ENCODE data around the gene HOXA3.

Gene HOXA3

DNA sequence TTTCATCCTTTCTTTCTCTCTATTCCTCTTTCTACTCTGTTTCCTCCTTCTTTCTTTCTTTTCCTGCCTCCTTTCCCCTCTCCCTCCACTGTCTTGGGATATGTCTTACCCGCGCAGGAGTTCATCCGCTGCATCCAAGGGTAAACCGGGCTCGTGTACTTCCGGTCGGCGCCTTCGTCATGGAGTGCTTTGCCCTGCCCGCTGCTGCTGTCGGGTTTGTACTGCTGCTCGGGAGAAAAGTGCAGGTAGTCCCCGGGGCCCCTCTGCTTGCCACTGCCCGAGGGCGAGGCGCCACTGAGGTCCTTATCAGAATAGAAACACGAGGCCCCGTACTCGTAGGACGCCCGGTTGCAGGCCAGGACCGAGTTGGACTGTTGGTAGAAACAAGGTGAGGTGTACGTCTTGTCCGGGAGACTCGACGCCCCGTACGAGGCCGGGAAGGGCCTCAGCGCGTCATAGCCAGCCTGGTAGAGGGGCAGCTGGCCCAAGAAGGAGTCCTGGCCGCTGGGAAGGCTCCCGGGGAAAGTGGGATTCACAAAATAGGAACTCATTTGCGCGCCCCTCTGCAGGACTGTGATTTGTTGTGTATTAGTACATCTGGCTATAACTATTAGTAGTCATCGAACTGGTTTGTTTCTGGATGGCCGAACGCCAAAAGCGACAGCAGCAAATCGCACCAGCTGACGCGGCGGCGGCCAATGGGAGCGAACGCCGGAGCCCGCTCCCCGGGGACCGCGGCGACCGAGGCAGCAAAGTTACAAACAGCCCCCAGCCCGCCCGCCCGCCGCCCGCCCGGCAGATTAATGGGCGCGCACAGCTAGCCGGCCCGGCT, 5.0 kb downstream of the HOXA3 start, which contains the start of gene HOXA6:
TSS of gene HOXA6 (minus strand) at position 576 of the 832 bp plus-strand sequence. CDS start at position 551, 25 bp downstream.
- Histone ChIP-seq H3K9ac (ENCODE audit: low read depth in 1 of 2, low read length in 2 of 2) (no peak within 1 kb of the TSS), H3K9me3 (ENCODE audit: control insufficient read depth in 1 of 2, low read length in 2 of 2) (no peaks in the 10 kb centered on the region), H3K4me1 (ENCODE audit: control insufficient read depth in 1 of 2, insufficient read depth in 2 of 2, low read length in 2 of 2) (peaks cover 28 to 44% of the 10 kb centered on the region in 2 donors), H3K27me3 (ENCODE audit: control insufficient read depth in 1 of 2, insufficient read depth in 2 of 2, low read length in 2 of 2) (peaks cover 87 to 89% of the 10 kb centered on the region in 2 donors), H3K27ac (ENCODE audit: low read depth, low read length) (peak within 1 kb of the TSS; percentile 37), H3K36me3 (ENCODE audit: control insufficient read depth in 1 of 2, insufficient read depth in 2 of 2, low read length in 2 of 2) (no peaks in the 10 kb centered on the region), H3K4me3 (ENCODE audit: low read depth in 1 of 2, low read length in 2 of 2) (peak within 1 kb of the TSS; percentile 17 to 36)

DNA sequence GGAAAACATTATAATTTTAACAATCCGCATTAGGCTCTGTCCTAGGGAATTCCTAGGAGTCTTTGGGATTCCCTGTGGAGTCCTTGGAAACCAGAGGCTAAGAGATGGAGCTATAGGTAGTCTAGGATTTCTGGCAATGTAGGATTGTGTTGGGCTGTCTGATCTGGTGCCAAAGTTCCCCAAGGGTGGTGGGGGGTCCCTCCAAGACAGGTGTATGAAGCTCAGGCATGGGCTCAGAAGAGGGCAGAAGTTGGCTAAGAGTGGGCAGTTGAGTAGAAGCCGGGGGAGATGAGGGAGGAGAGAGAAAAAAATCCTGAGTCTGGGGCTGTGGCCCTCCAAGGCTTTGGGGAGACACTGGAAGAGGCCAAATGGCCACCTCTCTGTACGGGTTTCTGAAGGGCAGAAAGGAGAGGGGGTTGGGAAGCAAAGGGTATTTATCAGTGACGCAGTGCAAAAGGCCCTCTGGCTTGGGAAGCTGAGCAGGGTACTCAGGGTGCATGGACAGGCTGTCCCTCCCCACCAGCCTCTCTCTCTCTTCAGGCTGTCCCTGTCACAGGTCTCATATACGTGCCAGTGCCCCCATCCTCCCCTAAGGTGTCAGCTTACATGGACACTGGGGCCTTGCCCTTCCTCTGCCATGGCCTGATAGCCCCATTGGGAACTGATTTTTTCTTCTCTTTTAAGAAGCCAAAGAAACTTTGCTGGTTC, 5.7 kb downstream of the HOXA3 start:
- Histone ChIP-seq H3K9me3 (ENCODE audit: control insufficient read depth in 1 of 2, low read length in 2 of 2) (no peaks in the 10 kb centered on the region), H3K4me1 (ENCODE audit: control insufficient read depth in 1 of 2, insufficient read depth in 2 of 2, low read length in 2 of 2) (peaks cover 22 to 36% of the 10 kb centered on the region in 2 donors), H3K9ac (ENCODE audit: low read depth in 1 of 2, low read length in 2 of 2) (no peak overlapping the region), H3K4me3 (ENCODE audit: low read depth in 1 of 2, low read length in 2 of 2) (no peak overlapping the region), H3K27ac (ENCODE audit: low read depth, low read length) (peak overlapping the region; percentile 37), H3K36me3 (ENCODE audit: control insufficient read depth in 1 of 2, insufficient read depth in 2 of 2, low read length in 2 of 2) (no peaks in the 10 kb centered on the region), H3K27me3 (ENCODE audit: control insufficient read depth in 1 of 2, insufficient read depth in 2 of 2, low read length in 2 of 2) (peaks cover 87 to 89% of the 10 kb centered on the region in 2 donors)

DNA sequence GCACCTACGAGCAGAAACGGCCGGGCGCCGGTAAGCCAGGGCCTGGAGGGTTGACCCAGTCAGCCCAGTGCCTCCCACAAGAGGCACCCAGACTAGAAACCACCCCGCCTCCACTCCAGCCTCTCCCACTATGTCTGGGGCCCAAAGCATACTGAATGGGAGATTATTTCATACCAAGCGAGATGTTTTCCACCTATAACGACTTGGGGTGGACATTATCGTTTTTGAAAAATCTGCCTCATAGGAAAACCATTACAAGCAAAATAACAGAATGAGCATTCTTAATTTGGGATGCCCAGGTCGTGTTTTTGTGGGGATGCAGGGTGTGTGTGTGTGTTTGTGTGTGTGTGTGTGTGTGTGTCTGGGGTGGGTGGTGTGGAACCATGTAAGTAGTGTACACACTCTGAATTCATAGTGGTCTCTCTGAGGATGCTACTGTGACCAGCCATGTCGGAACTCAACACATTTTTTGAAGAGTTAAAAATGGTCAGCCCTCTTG, 6.4 kb downstream of the HOXA3 start:
- Histone ChIP-seq H3K9ac (ENCODE audit: low read depth in 1 of 2, low read length in 2 of 2) (no peak overlapping the region), H3K4me1 (ENCODE audit: control insufficient read depth in 1 of 2, insufficient read depth in 2 of 2, low read length in 2 of 2) (peaks cover 15 to 30% of the 10 kb centered on the region in 2 donors), H3K27ac (ENCODE audit: low read depth, low read length) (no peak overlapping the region), H3K9me3 (ENCODE audit: control insufficient read depth in 1 of 2, low read length in 2 of 2) (no peaks in the 10 kb centered on the region), H3K4me3 (ENCODE audit: low read depth in 1 of 2, low read length in 2 of 2) (no peak overlapping the region), H3K27me3 (ENCODE audit: control insufficient read depth in 1 of 2, insufficient read depth in 2 of 2, low read length in 2 of 2) (peaks cover 85 to 89% of the 10 kb centered on the region in 2 donors), H3K36me3 (ENCODE audit: control insufficient read depth in 1 of 2, insufficient read depth in 2 of 2, low read length in 2 of 2) (no peaks in the 10 kb centered on the region)

- no peaks in the 10 kb centered on the region for H3K36me3 ChIP-seq (ENCODE audit: control insufficient read depth in 1 of 2, insufficient read depth in 2 of 2, low read length in 2 of 2)
- H3K4me3 ChIP-seq (ENCODE audit: low read depth in 1 of 2, low read length in 2 of 2): no peak overlapping the region
- H3K9ac ChIP-seq (ENCODE audit: low read depth in 1 of 2, low read length in 2 of 2): no peak overlapping the region
- H3K4me1 ChIP-seq (ENCODE audit: control insufficient read depth in 1 of 2, insufficient read depth in 2 of 2, low read length in 2 of 2): peaks cover 12 to 30% of the 10 kb centered on the region in 2 donors
- no peak overlapping the region for H3K27ac ChIP-seq (ENCODE audit: low read depth, low read length)
- H3K27me3 ChIP-seq (ENCODE audit: control insufficient read depth in 1 of 2, insufficient read depth in 2 of 2, low read length in 2 of 2): peaks cover 80 to 85% of the 10 kb centered on the region in 2 donors
- no peaks in the 10 kb centered on the region for H3K9me3 ChIP-seq (ENCODE audit: control insufficient read depth in 1 of 2, low read length in 2 of 2)
Observed at GRCh38 chr7:27145165-27145913, 7.0 kb downstream of the HOXA3 start.

DNA sequence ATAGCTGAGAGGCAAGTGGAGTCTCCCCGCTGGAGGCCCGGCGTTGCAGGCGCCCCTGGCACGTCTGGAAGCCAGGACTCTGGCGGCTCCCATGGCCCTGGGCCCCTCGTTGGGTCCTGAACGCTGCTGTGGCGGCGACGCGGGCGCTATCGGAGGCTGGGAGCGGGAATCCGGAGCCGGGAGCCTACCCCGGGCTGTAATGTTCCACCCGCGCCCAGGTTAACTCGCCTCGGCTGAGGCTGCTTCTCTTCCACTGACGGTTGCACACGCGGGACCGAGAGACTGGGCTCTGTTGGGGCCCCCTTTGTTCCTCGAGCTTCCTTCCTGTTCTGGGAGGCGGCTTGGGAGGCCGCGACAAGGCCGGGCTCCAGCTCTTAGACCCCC, 7.6 kb downstream of the HOXA3 start:
- H3K4me3 ChIP-seq (ENCODE audit: low read depth in 1 of 2, low read length in 2 of 2): peak overlapping the region in 1 of 2 donors; percentile 55
- no peaks in the 10 kb centered on the region for H3K36me3 ChIP-seq (ENCODE audit: control insufficient read depth in 1 of 2, insufficient read depth in 2 of 2, low read length in 2 of 2)
- no peaks in the 10 kb centered on the region for H3K9me3 ChIP-seq (ENCODE audit: control insufficient read depth in 1 of 2, low read length in 2 of 2)
- H3K9ac ChIP-seq (ENCODE audit: low read depth in 1 of 2, low read length in 2 of 2): no peak overlapping the region
- peaks cover 10 to 29% of the 10 kb centered on the region in 2 donors for H3K4me1 ChIP-seq (ENCODE audit: control insufficient read depth in 1 of 2, insufficient read depth in 2 of 2, low read length in 2 of 2)
- peaks cover 77 to 79% of the 10 kb centered on the region in 2 donors for H3K27me3 ChIP-seq (ENCODE audit: control insufficient read depth in 1 of 2, insufficient read depth in 2 of 2, low read length in 2 of 2)
- H3K27ac ChIP-seq (ENCODE audit: low read depth, low read length): no peak overlapping the region

- H3K4me1 ChIP-seq (ENCODE audit: control insufficient read depth in 1 of 2, insufficient read depth in 2 of 2, low read length in 2 of 2): peaks cover 10 to 29% of the 10 kb centered on the region in 2 donors
- H3K36me3 ChIP-seq (ENCODE audit: control insufficient read depth in 1 of 2, insufficient read depth in 2 of 2, low read length in 2 of 2): no peaks in the 10 kb centered on the region
- H3K4me3 ChIP-seq (ENCODE audit: low read depth in 1 of 2, low read length in 2 of 2): peak overlapping the region; percentile 55 to 71
- no peaks in the 10 kb centered on the region for H3K9me3 ChIP-seq (ENCODE audit: control insufficient read depth in 1 of 2, low read length in 2 of 2)
- no peak overlapping the region for H3K9ac ChIP-seq (ENCODE audit: low read depth in 1 of 2, low read length in 2 of 2)
- no peak overlapping the region for H3K27ac ChIP-seq (ENCODE audit: low read depth, low read length)
- peaks cover 73 to 74% of the 10 kb centered on the region in 2 donors for H3K27me3 ChIP-seq (ENCODE audit: control insufficient read depth in 1 of 2, insufficient read depth in 2 of 2, low read length in 2 of 2)
Observed at GRCh38 chr7:27143950-27144780, 8.2 kb downstream of the HOXA3 start.

DNA sequence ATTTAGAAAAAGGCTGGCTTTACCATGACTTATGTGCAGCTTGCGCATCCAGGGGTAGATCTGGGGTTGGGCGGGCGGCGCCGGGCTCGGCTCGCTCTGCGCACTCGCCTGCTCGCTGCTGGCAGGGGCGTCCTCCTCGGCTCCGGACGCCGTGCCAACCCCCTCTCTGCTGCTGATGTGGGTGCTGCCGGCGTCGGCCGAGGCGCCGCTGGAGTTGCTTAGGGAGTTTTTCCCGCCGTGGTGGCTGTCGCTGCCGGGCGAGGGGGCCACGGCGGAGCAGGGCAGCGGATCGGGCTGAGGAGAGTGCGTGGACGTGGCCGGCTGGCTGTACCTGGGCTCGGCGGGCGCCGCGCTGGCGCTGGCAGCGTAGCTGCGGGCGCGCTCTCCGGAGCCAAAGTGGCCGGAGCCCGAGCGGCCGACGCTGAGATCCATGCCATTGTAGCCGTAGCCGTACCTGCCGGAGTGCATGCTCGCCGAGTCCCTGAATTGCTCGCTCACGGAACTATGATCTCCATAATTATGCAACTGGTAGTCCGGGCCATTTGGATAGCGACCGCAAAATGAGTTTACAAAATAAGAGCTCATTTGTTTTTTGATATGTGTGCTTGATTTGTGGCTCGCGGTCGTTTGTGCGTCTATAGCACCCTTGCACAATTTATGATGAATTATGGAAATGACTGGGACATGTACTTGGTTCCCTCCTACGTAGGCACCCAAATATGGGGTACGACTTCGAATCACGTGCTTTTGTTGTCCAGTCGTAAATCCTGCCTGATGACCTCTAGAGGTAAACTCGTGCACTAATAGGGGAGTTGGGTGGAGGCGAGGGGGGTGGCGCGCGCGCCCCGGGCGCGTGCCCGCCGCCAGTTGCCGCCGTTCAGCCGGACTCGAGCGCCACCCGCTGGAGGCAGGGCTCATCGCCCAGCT, 9.1 kb downstream of the HOXA3 start, which contains the start of gene HOXA5:
TSS of gene HOXA5 (minus strand) at position 659 of the 927 bp plus-strand sequence. CDS start at position 585, 74 bp downstream.
- Histone ChIP-seq H3K27ac (ENCODE audit: low read depth, low read length) (peak within 1 kb of the TSS; percentile 78), H3K4me1 (ENCODE audit: control insufficient read depth in 1 of 2, insufficient read depth in 2 of 2, low read length in 2 of 2) (peaks cover 9 to 24% of the 10 kb centered on the region in 2 donors)

DNA sequence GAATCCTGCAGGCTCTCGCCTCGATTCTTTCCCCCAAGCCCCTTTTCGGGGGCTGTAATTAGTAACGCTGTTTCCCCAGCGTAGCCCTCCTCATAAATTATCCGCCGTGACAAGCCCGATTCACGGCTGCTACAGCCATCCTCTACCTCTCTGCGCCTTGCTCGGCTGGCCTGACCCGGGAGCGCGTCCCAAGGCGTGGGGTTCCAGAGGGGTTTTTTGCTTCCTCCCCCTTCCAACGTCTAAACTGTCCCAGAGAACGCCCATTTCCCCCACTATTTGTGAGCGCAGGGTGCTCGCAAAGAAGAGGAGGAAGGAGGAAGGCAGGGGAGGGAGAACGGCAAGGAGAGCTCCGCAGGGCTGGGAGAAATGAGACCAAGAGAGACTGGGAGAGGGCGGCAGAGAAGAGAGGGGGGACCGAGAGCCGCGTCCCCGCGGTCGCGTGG, 9.8 kb downstream of the HOXA3 start:
- H3K27me3 ChIP-seq (ENCODE audit: control insufficient read depth in 1 of 2, insufficient read depth in 2 of 2, low read length in 2 of 2): peaks cover 61 to 62% of the 10 kb centered on the region in 2 donors
- H3K27ac ChIP-seq (ENCODE audit: low read depth, low read length): peak overlapping the region; percentile 78
- peaks cover 6 to 20% of the 10 kb centered on the region in 2 donors for H3K4me1 ChIP-seq (ENCODE audit: control insufficient read depth in 1 of 2, insufficient read depth in 2 of 2, low read length in 2 of 2)
- H3K9ac ChIP-seq (ENCODE audit: low read depth in 1 of 2, low read length in 2 of 2): peak overlapping the region; percentile 70 to 74
- peak overlapping the region; percentile 71 to 75 for H3K4me3 ChIP-seq (ENCODE audit: low read depth in 1 of 2, low read length in 2 of 2)
- no peaks in the 10 kb centered on the region for H3K9me3 ChIP-seq (ENCODE audit: control insufficient read depth in 1 of 2, low read length in 2 of 2)
- H3K36me3 ChIP-seq (ENCODE audit: control insufficient read depth in 1 of 2, insufficient read depth in 2 of 2, low read length in 2 of 2): no peaks in the 10 kb centered on the region

More for the DNA sequence above, 9.1 kb downstream of the HOXA3 start, which contains the start of gene HOXA5:
- peaks cover 65 to 67% of the 10 kb centered on the region in 2 donors for H3K27me3 ChIP-seq (ENCODE audit: control insufficient read depth in 1 of 2, insufficient read depth in 2 of 2, low read length in 2 of 2)
- H3K9ac ChIP-seq (ENCODE audit: low read depth in 1 of 2, low read length in 2 of 2): peak within 1 kb of the TSS; percentile 70 to 74
- peak within 1 kb of the TSS; percentile 71 to 75 for H3K4me3 ChIP-seq (ENCODE audit: low read depth in 1 of 2, low read length in 2 of 2)
- H3K9me3 ChIP-seq (ENCODE audit: control insufficient read depth in 1 of 2, low read length in 2 of 2): no peaks in the 10 kb centered on the region
- H3K36me3 ChIP-seq (ENCODE audit: control insufficient read depth in 1 of 2, insufficient read depth in 2 of 2, low read length in 2 of 2): no peaks in the 10 kb centered on the region

All from duodenal mucosa (tissue), 2 donors.